MM.1S (cell line): ENCODE results near the gene KLK2.

ENCODE experiments used
- CTCF ChIP-seq: fragments of 300-600 bp; sonication (generic); IDR thresholded peaks from 2 replicates; pipeline ENCODE4 v1.5.1; 2016; ENCODE audit warnings: antibody characterized with exemption, low read length, mixed read lengths
- EZH2 ChIP-seq: fragments of 300-600 bp; sonication (generic); optimal IDR thresholded peaks from 2 replicates; pipeline ENCODE3; 2017; ENCODE audit warnings: low read depth, mild to moderate bottlenecking, antibody characterized with exemption, low read length, mixed read lengths
- EZH2phosphoT487 ChIP-seq: fragments of 300-600 bp; sonication (generic); IDR thresholded peaks from 2 replicates; pipeline ENCODE4 v1.6.1; 2018; ENCODE audit warnings: antibody characterized with exemption, low read length

GRCh38 chr19:50874211-50874610, 972 bp downstream of the KLK2 start:
- TF ChIP-seq CTCF (no peak), EZH2 (no peak), EZH2phosphoT487 (no peak)
